Measurements from ENCODE around the gene MRPL46.

MRPL46 gene

DNA sequence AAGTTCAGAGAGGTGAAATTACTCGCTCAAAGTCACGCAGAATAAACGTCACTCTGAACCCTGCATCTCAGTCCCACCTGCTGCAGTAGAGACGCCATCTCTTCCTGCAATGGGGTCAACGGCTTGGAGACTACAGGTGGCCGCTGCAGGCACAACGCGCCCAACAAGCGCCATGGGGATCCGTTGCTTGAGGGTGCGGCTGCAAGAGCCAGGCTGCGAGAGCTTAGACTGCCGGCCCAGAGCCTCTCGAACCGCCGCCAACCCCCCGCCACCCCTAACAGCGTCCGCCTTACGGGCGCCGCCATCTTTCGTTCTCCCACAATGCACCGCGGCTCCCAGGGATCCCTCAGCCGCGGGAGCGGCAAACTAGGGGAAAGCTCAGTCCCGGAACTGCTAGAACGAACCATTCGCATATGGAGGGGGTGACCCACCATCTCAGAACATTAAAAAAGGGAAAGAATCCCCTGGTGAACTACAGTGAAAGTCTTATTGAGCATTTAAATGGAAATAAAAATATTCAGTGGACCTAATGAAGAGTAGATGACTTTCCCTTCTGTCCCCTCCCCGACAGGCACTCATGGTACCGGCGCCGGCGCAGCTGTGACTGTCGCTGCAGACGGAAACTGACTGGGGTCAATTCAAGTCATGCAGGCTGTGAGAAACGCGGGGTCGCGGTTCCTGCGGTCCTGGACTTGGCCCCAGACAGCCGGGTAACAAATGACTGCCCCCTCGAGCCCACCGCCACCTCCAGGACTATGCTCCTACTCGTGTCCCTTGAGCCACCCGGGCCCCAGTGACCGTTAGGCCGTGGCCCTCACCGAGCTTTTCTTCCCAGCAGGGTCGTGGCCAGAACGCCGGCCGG is at the start of gene MRPL46, which contains the start of gene MRPS11:
Gene MRPL46 (minus strand): TSS at position 316 of the 862 bp plus-strand sequence. CDS start 11 bp downstream, at position 305.
Gene MRPS11 (plus strand): TSS at position 636 of the 862 bp plus-strand sequence. CDS start 10 bp downstream, at position 646.
- DNase-seq (ENCODE audit: low read depth): peak; percentile 54

DNA sequence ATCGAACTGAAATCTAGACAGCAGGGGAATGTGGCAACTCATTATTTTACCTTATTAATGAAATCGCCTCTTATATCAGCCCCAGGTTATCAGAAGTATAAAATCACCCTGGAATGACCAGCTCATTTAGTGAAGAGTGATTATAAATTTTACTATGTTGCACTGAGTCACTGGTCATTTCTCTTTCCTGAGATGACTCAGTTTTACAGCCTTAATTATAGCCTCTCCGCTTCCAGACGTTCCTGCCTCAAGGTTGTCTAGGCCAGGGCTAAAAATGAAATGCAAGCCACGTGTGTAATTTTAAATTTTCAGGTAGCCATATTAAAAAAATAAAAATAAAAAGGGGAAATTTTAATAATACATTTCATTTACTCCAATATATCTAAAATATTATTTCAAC is 46.0 kb upstream of the MRPL46 start:
- DNase-seq (ENCODE audit: low read depth): no peak

DNA sequence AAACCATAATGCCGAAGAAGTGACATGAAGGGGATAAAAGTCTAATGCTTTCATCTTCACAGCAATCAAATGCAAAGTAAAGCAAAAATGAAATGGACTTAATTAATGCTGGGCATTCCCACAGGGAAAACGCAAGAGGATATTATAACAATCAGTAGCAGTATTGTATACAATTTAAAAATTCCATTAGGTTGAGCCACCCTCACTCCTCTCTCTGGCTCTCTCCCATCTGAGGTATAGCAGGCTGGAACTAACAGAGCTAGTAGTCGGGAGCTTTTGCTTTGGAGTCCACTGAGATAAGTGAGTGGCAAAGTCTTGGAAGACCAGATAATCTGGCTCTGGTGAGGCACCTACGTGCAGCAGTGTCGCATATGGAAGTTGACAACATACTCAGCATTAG is 45.4 kb upstream of the MRPL46 start:
- DNase-seq (ENCODE audit: low read depth): no peak

DNA sequence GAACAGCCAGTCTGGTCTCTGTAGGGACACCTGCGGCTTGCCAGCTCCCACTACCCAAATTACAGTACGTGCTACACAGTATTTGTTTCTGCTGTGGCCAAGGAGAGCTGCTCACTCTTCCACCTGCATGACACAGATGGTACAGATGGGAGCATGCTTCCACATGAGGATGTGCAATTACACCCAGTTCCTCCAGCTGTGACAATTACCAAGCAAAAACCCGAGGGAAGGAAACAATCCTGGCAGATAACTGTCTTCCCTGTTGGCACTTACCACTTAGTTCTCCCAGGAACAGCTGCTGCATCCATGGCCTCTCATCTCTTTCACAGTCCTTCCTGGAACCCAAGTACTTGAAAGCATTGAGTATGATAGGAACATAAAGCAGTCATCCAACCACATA is 44.9 kb upstream of the MRPL46 start:
- no peak for DNase-seq (ENCODE audit: low read depth)

DNA sequence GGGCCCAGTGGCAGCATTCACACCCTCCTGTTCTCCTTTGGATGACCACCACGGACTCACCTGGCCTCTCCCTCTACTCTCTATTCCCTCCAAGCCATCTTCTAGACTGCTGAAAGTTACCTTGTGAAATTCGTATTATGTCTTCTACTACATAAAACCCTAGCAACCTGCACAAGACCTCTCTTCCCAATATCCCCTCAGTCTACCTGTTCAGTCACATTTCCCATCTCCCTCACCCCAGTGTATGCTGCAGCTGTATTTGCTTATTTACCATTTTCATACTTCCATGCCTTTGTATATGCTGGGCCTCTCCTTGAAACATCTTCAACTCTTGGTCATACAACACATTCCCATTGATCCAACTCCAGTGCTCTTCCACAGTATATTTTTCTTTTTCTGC is 44.0 kb upstream of the MRPL46 start:
- DNase-seq (ENCODE audit: low read depth): no peak

DNA sequence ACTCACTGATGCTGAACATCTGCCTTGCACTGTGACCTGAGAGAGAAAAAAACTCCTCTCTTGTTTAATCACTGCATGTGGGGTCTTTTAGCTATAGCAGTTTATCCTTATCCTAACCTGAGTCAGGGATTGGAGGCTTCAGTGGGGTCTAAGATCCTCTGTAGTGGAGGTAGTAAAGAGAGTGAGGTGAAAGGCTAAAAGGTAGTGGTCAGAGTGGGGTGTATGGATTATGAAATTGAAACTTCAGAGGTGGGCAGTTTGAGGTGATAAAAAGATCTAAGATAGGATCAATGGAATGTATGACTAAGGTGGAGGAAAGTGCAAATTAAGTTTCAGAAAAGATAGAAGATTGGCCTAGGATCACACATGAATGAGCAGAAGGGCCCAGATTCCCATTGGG is 42.8 kb upstream of the MRPL46 start:
- no peak for DNase-seq (ENCODE audit: low read depth)

DNA sequence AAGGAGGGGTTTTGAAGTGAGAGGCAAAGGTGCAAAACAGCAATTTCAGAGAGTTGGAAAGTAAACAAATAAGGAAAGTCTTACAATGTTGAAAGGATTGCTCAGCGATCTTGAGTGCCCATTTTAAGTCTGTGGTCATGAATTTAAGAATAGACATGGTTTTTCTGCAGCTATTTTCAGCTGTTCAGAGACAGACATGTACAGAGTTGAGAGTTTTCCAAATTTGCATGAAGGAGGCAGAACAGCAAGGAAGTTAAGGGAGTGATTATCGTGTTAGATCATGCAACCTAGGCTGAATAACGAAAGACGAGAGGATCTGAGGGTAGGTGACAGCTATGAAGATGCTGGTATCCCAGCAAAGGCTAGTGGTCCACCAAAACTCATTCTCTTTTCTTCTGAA is 42.1 kb upstream of the MRPL46 start:
- no peak for DNase-seq (ENCODE audit: low read depth)

DNA sequence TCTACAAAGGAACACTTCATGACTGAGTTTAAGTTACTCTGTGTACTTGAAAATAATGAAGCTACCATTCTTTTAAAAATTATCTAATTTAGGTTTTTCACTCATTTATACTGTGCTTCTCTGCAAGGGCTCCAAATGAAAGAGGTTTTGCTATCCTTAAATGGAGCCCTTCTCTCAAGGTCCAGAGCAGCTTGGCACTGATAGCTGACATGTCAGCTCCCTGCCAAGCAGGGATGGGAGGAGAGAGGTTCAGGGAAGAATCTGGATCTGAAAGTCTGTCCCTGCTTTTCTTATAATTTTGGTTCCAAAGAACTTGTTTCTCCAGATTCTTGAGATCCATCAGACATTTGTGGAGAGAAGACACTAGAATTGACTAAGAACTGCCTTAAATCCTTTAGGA is 39.4 kb upstream of the MRPL46 start:
- no peak for DNase-seq (ENCODE audit: low read depth)

DNA sequence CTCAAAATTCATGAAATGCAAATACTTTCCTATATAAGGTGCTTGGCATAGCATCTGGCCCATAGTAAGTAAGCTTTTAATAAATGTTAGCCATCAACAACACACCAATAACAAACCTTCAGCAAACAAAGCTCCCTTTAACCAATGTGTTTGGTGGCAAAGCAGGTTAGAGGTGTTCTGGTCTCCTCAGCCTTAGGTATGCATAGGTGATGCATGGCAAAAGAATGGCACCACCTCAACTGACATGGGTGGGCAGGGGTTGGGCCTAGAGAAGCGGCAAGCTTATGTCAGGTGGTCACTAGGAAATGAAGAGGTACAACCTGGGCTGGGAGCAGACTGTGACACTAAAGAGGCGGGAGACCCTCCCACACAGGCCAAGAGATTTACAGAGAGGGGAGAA is 38.5 kb upstream of the MRPL46 start:
- no peak for DNase-seq (ENCODE audit: low read depth)

DNA sequence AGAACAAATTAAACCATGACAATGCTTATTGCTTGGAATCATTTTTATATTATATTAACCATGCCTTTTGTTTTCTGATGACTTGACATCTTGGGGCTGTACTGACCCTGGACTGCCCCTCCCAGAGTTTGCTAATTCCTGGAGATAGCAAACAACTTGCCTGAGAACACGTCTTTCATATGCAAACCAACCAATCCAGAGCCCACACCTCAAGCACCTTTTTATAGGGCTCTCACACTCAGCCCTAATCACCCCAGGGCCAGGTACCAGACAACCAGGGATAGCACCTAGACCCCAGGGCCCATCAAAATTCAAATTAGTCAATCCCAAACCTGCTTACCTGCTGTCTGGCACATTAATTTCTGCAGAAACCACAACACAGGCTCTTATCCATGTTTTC is 37.3 kb upstream of the MRPL46 start:
- no peak for DNase-seq (ENCODE audit: low read depth)

DNA sequence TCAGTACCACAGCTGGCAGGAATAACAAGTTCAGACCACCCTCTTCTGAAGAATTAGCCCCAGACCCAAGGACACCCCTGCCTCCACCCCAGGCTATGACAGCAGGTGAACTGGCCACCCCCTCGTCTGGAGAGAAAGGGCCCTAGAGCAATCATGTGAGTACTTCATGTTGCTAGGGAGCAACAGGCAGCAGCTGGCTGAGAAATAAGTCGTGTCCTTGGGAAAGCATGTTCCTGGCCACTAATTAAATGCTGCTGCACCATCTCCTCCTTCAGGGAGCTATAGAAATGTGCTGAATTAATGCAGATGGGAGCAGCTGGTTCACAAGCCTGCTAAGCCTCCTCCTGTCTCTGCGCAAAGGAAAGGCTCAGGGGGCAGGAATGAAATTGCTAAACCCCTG is 31.8 kb upstream of the MRPL46 start:
- no peak for DNase-seq (ENCODE audit: low read depth)

DNA sequence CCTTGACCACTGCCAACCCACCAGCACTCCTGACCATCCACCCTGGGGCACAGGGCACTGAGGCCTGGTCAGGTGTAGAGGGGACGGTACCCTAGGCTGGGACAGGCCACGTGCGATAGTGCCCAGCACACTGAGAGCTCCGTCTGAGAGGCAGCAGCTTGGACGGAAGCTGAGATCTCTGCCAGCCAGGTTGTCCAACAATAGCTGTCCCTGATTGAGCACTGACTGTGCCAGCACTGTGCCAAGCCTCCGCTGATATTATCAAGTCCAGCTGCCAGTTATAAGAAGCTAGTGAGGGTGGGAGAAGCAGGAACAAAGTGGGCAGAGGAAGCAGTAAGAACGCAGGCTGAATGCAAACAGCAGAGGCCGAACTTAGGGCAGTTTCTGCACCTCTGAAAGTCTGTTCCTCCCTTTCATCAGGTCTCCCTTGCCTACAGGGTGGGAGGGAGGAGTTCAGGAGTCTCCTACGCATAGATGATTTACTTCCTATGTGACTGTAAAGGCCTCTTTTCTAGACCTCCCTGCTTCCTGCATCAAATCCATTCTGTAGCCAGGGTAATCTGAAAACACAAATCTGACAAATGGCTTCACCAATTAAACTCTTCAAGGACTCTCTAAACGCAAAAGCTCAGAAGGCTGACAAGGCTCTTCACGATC is 30.0 kb upstream of the MRPL46 start:
- no peak for DNase-seq (ENCODE audit: low read depth)

DNA sequence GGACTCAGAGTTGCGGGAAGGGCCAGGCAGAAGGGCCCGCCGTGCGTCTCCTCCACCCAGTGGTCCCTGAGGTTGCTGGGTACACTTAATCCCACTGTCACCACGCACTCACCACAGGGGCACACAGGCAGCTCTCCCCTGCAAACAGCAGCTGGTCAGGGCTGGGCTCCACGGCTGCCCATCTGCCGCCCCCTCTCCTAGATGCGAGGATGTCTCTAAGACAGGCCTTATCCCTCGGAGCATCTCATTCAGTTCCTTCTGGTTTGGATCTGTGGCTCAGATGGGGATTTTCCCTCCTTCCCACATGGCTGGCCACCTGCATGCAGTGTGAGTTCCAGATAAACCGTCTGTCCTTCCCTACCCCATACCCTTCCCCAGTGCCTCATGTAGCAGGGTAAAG is 26.7 kb upstream of the MRPL46 start:
- DNase-seq (ENCODE audit: low read depth): no peak

DNA sequence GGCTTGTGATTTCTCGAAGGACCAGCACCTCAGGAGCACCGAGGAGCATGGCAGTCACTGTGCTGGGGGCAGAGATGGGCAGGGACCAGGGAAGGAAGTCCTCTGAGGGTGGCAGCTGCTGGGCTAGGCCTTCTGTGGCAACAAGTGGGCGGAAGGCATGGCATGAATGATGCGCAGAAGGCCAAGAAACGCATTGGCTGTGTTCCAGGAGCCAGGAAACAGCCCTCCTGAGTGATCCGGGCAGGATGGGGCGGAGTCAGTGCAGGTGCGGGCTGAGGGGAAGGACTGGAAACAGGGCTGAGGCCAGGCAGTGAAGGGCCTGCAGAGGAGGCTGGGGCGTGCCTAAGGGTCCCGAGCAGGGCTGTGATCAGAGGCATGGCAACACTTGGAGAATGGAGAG is 24.0 kb upstream of the MRPL46 start:
- DNase-seq (ENCODE audit: low read depth): no peak

DNA sequence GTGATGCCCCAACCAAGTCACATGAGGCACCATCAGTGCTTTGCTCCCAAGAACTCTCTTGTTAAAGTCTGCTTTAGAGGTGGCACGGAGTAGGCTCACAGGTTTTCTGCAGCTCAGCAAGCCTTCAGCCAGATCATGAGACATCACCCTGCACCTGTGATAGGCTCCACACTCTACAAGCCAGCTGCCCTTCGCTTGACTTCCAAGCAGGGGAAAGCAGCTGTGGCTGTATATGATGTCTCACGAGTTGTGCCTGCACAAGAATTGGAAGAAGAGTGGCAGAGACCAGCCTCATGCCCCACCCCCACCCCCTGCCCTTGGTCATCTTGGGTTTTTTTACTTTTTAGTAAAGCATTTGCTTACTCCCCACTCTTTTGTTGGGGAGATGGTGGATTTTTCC is 22.8 kb upstream of the MRPL46 start:
- no peak for DNase-seq (ENCODE audit: low read depth)

DNA sequence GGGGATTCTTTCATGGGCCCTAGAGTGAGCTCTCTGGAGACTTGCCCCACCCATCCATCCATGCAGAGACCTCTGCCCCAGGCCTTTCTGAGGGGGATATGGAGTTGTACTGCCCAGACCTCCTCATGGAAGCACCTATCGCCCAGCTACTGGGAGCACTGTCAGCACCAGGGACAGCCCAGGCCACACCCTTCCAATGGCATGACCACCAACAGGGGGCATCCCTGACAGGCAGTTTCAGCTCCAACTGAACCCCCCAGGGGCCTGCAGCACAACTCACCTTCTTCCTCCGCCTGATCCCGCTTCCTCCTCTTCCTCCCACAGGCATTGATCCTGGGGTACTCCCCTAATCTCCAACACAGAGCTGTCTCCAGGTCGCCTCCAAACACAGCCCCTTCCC is 22.1 kb upstream of the MRPL46 start:
- DNase-seq (ENCODE audit: low read depth): no peak

DNA sequence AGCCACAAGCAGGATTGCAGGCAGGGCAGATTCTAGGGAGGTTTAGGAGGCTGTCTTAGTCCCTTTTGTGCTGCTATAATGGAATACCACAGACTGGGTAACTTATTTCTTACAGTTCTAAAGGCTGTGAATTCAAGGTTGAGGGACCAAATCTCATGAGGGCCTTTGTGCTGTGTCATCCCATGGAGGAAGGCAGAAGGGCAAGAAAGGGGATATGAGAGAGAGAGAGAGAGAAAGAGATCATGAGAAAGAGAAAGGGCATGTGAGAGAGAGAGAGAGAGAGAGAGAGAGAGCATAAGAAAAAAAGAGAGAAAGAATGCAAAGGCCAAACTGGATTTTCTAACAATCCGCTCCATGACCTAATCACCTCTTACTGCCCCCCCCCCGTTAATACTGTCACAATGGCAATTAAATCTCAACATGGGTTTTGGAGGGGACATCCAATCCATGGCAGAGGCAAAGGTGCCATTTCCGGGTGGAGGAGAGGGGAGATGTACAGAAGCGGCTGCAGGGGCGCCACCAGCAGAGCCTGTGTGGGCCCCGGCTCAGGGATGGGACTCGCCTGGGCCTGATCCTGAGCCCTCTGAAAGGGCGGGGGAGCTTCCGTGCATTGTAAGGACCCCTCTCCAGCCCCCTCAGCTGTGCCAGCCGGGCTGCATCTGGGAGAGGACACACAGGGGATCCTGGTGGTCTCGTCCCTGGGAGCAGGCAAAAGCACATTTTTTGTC is 20.8 kb upstream of the MRPL46 start:
- DNase-seq (ENCODE audit: low read depth): no peak

DNA sequence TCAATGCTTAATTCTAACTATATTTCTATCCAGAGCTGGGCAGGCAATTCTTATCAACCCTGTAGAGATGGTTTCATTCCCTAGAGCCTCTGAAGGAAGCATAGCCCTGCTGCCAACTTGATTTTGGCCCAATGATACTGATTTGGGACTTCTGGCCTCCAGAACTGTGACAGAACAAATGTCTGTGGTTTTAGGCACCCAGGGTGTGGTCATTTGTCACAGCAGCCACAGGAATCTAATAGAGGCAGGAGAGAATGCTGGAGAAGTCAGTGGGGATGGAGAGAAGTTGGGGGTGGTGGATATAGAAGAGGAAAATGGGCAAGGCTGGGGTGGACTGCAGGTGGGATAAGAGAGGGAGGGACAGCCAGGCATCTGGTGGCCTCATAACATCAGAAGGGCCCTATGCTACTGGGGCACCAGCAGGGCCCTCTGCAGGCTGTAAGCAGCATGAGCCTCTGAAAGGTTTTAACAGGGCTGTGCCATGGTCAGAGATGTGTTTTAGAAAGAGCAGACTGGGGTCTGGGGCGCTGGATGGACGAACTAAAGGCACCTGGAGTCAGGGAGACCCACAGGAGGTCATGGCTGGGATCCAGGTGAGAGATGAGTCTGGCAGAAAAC is 20.1 kb upstream of the MRPL46 start:
- no peak for DNase-seq (ENCODE audit: low read depth)

DNA sequence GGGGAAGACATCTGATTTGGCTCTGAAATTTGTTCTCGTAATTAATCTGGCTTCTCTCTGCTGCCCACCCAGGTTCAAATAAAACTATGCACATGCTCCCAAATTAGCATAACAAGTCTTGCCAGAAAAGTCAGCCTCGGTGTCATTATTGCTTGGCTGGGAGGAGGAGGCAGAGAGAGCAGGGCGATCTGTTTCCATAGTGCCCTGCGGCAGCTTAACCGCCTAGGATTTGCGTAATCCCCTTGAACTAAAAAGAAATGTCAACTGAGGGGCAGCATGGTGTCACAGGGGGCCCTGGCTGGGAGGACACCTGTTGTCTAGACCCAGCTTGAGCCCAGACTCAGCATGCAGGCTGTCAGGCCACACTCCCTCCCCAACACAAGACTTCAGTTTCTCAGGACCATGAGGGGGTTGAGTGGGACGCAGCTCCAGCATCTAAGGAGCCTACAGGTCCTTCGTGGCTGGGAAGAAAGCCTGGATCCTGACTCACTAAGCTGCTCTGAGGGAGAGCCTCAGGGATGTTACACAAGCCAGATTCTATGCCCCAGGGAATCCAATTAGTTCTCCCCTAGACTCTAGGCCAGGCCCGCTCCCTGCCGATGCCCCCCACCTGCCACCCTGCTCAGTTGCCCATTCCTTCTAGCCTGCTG is 17.6 kb upstream of the MRPL46 start:
- peak; percentile 30 for DNase-seq (ENCODE audit: low read depth)

DNA sequence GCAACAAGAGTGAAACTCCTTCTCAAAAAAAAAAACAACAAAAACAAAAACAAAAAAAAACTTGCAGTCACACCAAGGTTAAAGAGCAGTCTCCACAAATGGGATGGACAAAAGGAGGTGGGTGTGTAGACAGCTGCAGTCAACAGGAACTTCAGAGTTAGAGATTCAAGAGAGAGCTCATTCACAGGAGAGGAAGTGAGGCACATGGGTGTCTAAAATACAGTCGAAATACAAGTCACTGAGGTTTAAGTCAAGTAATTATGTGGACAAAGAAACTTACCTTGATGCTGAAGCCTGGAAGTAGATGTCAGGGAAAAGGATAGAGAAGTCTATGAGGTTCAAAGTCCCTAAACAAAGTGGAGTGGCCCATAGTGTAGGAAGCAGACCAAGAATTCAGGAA is 15.1 kb upstream of the MRPL46 start:
- DNase-seq (ENCODE audit: low read depth): no peak

DNA sequence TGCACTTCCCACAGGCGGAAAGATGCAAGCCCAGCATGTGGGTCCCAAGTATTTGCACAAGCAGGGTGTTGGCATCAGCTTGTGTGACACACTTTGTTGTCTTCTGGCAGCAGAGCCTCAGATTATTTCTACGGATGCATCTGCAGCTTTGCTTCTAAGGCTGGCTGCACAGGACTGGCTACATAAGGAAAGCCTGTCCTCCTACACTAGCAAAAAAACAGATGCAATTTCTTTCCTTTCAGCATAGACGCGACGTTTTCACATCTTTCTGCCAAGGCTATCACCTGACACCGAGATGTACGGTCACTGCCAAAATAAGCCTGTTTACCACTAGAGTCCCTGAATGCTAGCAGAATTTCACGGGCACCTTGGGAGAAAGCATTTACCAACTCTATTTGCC is 13.8 kb upstream of the MRPL46 start:
- no peak for DNase-seq (ENCODE audit: low read depth)

DNA sequence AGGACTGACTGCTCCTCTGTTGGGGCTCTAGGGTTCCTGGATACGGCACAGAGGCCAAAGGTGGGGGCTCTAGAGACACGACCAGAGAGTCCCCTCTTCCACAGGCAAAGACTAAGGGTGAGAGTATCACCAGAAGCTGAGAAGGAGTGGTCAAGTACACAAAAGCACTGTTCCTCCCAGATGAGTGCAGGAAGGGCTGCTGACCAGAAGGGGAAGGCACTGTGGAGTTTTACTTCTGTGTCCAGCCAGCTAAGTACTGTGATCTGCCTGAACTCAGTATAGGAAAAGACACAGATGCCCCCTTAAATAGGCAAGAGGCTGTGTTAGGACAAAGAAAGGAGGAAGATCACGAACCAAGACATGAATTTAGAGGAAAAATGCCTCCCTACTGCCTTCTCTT is 12.0 kb upstream of the MRPL46 start:
- DNase-seq (ENCODE audit: low read depth): no peak

Measured in fibroblast of the conjunctiva (primary cell).